ENCODE results near the gene LOXL3. TPM values are rescaled to one million over a fixed set of nuclear protein-coding genes. Genes with fewer than 3 reads are reported as not detected.
"Not testable (repeated sequence)": the region's sequence is repeated elsewhere in the genome, so short reads cannot be mapped to it uniquely, and the experiment has no call there.

Gene LOXL3
- total and polyA plus RNA-seq, 5 experiments from 2014 or later: 0.06 to 0.22 (median 0.10) TPM; not detected in 1

DNA sequence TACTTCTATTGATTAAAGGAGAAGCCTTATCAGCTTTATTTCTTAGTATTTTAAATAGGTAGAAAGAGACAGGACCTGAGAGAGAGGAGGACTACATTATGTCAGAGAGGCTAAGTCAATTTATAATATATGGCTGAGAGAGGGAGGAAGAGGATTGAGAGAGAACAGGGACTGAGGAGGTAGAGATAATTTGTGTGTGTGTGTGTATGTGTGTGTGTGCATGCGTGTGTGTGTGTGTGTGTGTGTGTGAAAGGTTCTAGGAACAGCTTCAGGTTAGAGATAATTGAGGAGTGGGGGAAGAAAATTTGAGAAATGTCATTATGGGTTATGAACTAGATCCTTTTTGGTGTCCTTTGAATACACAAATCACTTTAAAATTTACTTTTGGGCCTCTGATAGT lies 15.9 kb upstream of the LOXL3 start:
- DNase-seq (no peak), ATAC-seq (no peak)
- Mint-ChIP-seq H3K36me3 (no peaks in the 10 kb centered on the region), H3K4me1 (peaks cover 8 to 19% (median 14%) of the 10 kb centered on the region in 4 donors), H3K27ac (no peak overlapping the region), H3K27me3 (peaks cover 7 to 18% (median 11%) of the 10 kb centered on the region in 5 donors), H3K4me3 (no peak overlapping the region), H3K9me3 (peaks cover 0 to 6% (median 0%) of the 10 kb centered on the region in 9 donors)
- POLR2A ChIA-PET: no interaction called here

DNA sequence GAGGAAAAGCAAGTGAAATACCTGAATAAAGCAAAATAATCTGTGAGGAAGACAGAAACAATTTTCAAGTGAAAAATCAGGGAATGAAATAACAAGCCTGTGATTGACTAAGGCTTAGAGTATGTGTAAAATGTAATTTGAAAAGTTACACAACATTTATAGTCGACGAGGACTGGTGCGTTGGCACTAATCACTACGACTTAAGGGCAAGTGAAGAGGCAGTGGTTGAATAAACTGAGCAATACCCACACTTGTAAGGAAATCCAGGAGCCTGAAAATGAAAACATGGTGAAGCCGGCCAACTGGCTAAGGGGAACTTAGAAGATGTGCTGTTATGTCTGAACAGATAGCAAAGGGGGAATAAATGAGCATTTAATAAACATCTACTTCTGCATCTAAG lies 14.1 kb upstream of the LOXL3 start:
- no peak overlapping the region for H3K4me3 Mint-ChIP-seq
- H3K27ac Mint-ChIP-seq: no peak overlapping the region

DNA sequence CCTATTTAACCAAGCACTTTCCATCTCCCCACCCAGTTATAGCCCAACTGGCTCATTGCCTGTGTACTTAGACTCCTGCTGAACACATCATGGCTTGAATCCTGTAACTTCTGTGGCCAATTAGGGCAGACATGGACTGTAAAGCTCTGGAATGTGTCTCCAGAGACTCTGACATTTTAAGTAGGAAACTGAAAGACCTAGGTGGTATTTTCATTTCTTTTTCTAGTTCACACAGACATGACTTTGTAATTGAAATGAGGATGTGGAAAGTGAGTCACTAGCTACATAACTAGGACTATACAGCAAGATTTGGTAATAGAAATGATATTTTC lies 13.0 kb upstream of the LOXL3 start:
- DNase-seq (no peak), ATAC-seq (no peak)
- Mint-ChIP-seq H3K27me3 (peaks cover 13 to 39% (median 36%) of the 10 kb centered on the region in 5 donors), H3K36me3 (no peaks in the 10 kb centered on the region), H3K9me3 (no peaks in the 10 kb centered on the region), H3K27ac (no peak overlapping the region), H3K4me1 (peaks cover 0 to 4% (median 0%) of the 10 kb centered on the region in 4 donors), H3K4me3 (no peak overlapping the region)
- POLR2A ChIA-PET: interaction anchor here (0.8 kb wide), 1 partner anchor 11 kb away, joined by 3 read pairs; no protein-coding TSS in a partner anchor

More for the DNA sequence above, 14.1 kb upstream of the LOXL3 start:
- Mint-ChIP-seq H3K27me3 (peaks cover 7 to 29% (median 25%) of the 10 kb centered on the region in 5 donors), H3K9me3 (no peaks in the 10 kb centered on the region), H3K36me3 (no peaks in the 10 kb centered on the region), H3K4me1 (peaks cover 0 to 6% (median 0%) of the 10 kb centered on the region in 4 donors)
- DNase-seq (no peak), ATAC-seq (no peak)
- POLR2A ChIA-PET: no interaction called here

DNA sequence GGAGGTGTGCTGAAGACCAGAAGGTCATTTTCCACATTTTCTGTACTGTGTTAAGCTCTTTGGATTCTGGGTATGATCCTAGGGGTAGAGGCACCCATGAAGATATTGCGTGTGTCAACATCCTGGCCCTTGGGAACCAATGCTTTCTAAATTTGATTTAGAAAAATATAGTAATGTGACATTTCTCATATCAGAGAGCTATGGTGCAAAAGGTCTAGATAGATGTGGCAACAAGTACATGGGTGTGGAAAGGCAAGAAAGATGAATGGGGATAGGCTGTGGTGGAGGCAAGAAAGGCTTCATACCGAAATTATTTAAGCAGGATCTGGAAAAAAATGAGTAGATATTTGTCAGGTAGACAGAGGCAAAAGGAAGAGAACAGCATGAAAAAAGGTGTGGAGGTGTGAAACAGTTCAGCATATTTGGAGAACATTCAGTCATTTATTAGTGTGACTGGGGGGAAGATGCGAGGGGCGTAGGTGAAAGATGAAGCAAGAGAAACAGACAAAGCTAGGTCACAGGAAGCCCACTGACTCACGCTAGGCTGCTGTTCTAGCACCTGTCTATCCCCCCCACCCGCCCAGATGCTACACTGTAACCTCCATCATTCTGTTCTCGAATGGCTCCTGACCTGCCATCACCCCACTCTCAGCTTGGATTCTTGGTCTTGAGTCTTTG lies 12.5 kb upstream of the LOXL3 start:
- Mint-ChIP-seq H3K36me3 (no peaks in the 10 kb centered on the region), H3K9me3 (no peaks in the 10 kb centered on the region), H3K27me3 (peaks cover 14 to 44% (median 41%) of the 10 kb centered on the region in 5 donors), H3K4me1 (peaks cover 0 to 4% (median 0%) of the 10 kb centered on the region in 4 donors), H3K27ac (peak overlapping the region in 1 of 10 donors; percentile 10), H3K4me3 (no peak overlapping the region)
- POLR2A ChIA-PET: no interaction called here
- no peak for ATAC-seq
- DNase-seq: no peak

DNA sequence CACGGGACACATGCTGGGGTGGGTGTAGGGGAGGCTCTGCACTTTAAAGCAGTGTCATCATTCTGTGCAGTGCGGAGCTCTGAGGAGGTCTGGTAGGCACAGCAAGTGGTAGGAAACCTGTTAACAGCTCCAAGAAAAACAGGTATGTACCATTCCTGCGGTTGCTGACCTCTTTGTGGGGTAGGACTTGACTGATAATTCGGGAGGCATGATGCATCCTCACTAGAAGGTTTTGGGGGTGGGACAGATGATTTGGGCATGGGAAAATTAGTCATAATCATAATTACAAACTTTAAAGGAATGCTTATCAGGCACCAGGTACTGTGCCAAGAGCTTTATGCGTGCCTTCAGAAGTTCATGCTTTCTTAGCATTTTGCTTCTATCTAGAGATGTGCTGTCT lies 10.5 kb upstream of the LOXL3 start:
- Mint-ChIP-seq H3K4me1 (peaks cover 0 to 4% (median 2%) of the 10 kb centered on the region in 4 donors), H3K4me3 (no peak overlapping the region), H3K9me3 (no peaks in the 10 kb centered on the region), H3K36me3 (no peaks in the 10 kb centered on the region), H3K27me3 (peaks cover 17 to 55% (median 52%) of the 10 kb centered on the region in 5 donors), H3K27ac (no peak overlapping the region)
- ATAC-seq (no peak), DNase-seq (no peak)
- POLR2A ChIA-PET: no interaction called here

DNA sequence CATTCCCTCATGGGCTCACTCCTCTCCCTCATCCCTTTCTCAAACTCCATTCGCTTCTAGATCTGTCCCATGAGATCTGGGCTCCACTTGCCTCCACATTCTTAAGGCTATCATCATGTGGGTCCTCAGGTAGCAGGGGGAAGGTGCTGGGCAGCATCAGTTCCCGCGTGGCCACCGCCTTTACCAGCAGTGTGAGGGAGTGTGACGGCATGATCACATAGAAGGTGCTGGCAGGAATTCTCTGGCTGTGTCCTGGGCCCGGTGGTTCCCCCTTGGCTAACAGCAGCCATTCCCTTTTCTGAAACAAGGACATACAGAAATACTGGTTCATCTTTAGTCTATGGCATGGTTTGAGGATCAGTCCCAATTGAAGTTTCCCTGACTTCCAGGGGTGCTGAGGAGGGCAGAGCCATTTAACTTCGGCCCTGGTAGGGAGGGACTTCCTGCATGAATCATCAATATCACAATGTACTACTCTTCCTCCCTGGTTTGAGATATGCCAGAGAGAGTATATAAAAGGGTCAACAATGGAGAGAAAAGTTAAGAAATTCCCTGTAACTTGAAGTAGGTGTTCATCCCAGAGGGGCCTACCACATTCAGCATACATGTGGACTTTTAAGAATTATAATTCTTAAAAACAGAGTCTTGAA lies 8.5 kb upstream of the LOXL3 start:
- POLR2A ChIA-PET: no interaction called here
- Mint-ChIP-seq H3K4me1 (peaks cover under 1 to 4% (median 2%) of the 10 kb centered on the region in 4 donors), H3K4me3 (no peak overlapping the region), H3K27ac (peak overlapping the region in 2 of 10 donors; percentile 1 to 31), H3K9me3 (no peaks in the 10 kb centered on the region), H3K27me3 (peaks cover 12 to 45% (median 44%) of the 10 kb centered on the region in 5 donors), H3K36me3 (no peaks in the 10 kb centered on the region)
- DNase-seq: no peak
- ATAC-seq: no peak

DNA sequence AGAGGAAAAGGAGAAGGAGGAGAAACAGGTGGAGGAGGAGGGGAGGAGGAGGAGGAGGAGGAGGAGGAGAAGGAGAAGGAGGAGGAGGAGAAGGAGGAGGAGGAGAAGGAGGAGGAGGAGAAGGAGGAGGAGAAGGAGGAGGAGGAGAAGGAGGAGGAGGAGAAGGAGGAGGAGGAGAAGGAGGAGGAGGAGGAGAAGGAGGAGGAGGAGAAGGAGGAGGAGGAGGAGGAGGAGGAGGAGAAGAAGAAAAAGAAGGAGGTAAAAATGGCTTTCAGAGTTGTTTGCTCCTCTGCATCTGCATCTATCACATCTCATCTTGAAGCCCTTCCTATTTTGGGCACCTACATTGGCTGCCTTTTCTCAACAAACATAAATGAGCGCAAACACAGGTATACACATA lies 7.3 kb upstream of the LOXL3 start:
- H3K4me1 Mint-ChIP-seq, H3K9me3 Mint-ChIP-seq, H3K27ac Mint-ChIP-seq, ATAC-seq, H3K4me3 Mint-ChIP-seq, H3K36me3 Mint-ChIP-seq, POLR2A ChIA-PET, DNase-seq: not testable (repeated sequence)
- peaks cover 10 to 45% (median 40%) of the 10 kb centered on the region in 5 donors for H3K27me3 Mint-ChIP-seq

DNA sequence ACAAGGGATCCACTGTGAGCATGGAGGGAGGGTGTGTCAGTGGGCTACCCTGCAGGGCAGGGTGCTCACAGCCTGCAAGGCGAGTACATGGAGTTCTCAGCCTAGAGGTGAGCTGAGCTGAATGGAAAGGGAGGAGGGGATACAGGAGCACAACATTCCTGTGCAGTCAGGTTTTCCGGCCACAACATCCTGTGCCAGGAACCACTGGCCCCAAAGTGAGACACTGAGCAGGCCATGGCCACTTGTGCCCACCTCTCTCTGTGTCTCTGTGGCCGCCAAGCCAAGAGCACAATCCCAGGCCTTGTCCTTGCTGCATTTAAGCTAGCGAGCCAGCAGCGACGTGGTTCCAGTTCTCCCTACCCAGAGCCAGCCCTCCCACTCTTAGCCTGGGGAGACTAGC lies 6.8 kb upstream of the LOXL3 start:
- Mint-ChIP-seq H3K36me3 (no peaks in the 10 kb centered on the region), H3K9me3 (no peaks in the 10 kb centered on the region), H3K4me3 (no peak overlapping the region), H3K27me3 (peaks cover 10 to 45% (median 37%) of the 10 kb centered on the region in 5 donors), H3K4me1 (peaks cover 5 to 11% (median 10%) of the 10 kb centered on the region in 4 donors), H3K27ac (no peak overlapping the region)
- ATAC-seq (no peak), DNase-seq (no peak)
- POLR2A ChIA-PET: no interaction called here

DNA sequence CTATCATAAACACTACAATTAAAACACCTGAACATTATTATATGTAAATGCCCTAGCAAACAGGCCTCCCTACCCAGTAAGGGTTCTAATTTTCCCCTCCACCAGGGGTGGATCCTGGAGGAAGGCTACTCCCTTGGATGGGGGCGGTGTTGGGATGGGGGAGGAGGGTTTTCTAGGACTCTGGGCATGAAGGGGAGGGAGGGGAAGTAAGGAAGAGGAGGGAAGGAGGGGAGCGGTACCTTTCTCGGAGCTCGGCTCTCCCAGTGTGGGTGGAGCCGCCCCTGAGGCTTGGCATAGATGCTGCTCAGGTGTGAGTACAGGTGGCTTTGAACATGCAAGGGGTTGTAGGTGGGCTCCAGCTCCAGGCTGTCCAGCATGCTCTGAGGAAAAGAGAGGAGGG lies 6.2 kb upstream of the LOXL3 start:
- H3K36me3 Mint-ChIP-seq: no peaks in the 10 kb centered on the region
- POLR2A ChIA-PET: no interaction called here
- peaks cover 10 to 45% (median 36%) of the 10 kb centered on the region in 5 donors for H3K27me3 Mint-ChIP-seq

DNA sequence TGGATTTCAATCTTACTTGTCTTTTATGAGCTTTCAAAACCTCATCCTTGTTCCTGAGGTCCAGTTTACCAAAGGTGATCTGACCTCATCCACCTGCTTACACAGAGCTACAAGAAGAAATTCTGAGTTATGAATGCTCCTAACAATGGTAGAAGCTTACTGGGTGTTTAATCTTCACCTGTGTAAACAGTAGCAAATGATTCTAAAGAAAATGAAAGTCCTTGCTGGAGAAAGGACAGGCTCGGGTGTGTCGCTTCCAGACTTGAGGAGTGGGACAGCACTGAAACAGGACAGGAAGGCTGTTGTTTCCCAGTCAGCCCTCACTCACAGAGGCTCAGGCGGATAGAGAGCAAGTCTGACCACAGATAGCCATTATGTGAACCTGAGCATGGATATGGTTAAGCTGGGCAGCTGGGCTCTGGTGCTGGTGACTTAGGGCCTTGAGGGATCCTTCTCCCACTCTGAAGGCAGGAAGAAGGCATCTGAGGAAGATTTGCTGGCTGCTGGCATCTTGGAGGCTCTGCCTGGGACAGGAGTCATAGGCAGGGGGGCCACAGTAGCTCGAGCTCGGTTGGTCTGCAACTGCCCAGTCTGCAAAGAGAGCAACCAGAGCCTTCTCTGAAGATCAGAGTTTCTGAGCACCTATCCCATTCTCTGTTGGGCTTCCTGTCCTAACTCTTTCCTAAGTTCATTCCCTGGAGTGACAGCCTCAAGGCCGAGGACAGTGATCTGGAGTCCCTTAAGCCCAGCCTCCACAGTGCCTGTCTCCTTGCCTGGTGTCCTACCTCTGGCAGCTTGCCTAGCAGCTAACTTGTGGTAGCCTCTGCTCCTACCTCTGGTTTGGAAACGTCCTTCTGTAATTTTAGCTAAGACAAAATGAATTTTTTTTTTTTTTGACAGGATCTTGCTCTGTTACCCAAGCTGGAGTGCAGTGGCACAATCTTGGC lies 4.8 kb upstream of the LOXL3 start:
- ATAC-seq: no peak
- Mint-ChIP-seq H3K27ac (peak overlapping the region in 2 of 10 donors; percentile 19 to 26), H3K4me3 (no peak overlapping the region), H3K4me1 (peaks cover 9 to 20% (median 18%) of the 10 kb centered on the region in 4 donors), H3K27me3 (peaks cover 10 to 36% (median 27%) of the 10 kb centered on the region in 5 donors), H3K9me3 (no peaks in the 10 kb centered on the region), H3K36me3 (no peaks in the 10 kb centered on the region)
- POLR2A ChIA-PET: no interaction called here
- DNase-seq: no peak

More for the DNA sequence above, 6.2 kb upstream of the LOXL3 start:
- no peak overlapping the region for H3K4me3 Mint-ChIP-seq
- H3K9me3 Mint-ChIP-seq: no peaks in the 10 kb centered on the region
- H3K27ac Mint-ChIP-seq: no peak overlapping the region
- peaks cover 7 to 17% (median 16%) of the 10 kb centered on the region in 4 donors for H3K4me1 Mint-ChIP-seq
- no peak for DNase-seq
- no peak for ATAC-seq

DNA sequence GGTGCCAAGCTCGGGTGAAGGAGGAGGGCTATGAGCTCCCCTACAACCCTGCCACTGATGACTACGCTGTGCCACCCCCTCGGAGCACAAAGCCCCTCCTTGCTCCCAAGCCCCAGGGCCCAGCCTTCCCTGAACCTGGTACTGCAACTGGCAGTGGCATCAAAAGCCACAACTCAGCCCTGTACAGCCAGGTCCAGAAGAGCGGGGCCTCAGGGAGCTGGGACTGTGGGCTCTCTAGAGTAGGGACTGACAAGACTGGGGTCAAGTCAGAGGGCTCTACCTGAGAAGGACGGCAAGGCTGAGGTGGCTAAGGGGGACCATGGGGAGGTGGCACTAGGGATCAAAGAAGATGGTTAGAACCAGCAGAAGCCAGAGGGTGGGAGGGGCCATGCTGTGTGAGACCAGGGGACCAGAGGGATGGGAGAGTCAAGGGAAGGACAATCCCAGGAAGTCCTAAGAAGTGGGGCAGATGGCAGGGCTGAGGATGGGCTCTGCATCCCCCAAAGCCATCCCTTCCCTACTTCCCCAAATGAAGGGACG lies 3.2 kb upstream of the LOXL3 start:
- DNase-seq (no peak), ATAC-seq (no peak)
- peaks cover 6 to 33% (median 22%) of the 10 kb centered on the region in 5 donors for H3K27me3 Mint-ChIP-seq
- peak overlapping the region in 3 of 10 donors; percentile 32 to 98 (median 97) for H3K4me3 Mint-ChIP-seq
- no peaks in the 10 kb centered on the region for H3K9me3 Mint-ChIP-seq
- peak overlapping the region in 2 of 10 donors; percentile 71 to 72 for H3K27ac Mint-ChIP-seq
- H3K4me1 Mint-ChIP-seq: peaks cover 13 to 24% (median 19%) of the 10 kb centered on the region in 4 donors
- H3K36me3 Mint-ChIP-seq: no peaks in the 10 kb centered on the region
- POLR2A ChIA-PET: no interaction called here

DNA sequence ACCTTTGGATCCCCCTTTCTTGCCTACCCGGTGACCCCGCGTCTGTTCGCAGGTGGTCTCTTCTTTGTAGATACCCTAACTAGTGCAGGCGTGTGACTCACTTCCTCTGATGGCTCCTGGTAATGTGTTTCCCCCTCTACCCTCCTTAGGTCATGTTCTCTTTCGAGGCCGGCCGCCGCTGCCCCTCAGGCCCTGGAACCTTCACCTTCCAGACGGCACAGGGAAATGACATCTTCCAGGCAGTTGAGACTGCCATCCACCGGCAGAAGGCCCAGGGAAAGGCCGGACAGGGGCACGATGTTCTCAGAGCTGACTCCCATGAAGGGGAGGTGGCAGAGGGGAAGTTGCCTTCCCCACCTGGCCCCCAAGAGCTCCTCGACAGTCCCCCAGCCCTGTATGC lies 2.4 kb upstream of the LOXL3 start:
- POLR2A ChIA-PET: interaction anchor here (1.1 to 1.3 kb wide), 3 partner anchors 11 to 74 kb away, joined by 3 to 4 read pairs (median 3); partner anchors contain the start of genes CCDC142, PCGF1 and TTC31

More for the DNA sequence above, 2.4 kb upstream of the LOXL3 start:
- Mint-ChIP-seq H3K4me1 (peaks cover 13 to 24% (median 19%) of the 10 kb centered on the region in 4 donors), H3K4me3 (peak overlapping the region; percentile 27 to 98 (median 90)), H3K27ac (peak overlapping the region in 4 of 10 donors; percentile 46 to 71 (median 54)), H3K9me3 (no peaks in the 10 kb centered on the region), H3K27me3 (peaks cover 9 to 33% (median 21%) of the 10 kb centered on the region in 5 donors), H3K36me3 (no peaks in the 10 kb centered on the region)
- ATAC-seq: no peak
- no peak for DNase-seq

All from naive thymus-derived CD8-positive, alpha-beta T cell (primary cell).